B cell (primary cell): ENCODE results near the gene SEZ6L2. TPM values are rescaled to one million over a fixed set of nuclear protein-coding genes. Genes with fewer than 3 reads are reported as not detected.

ENCODE experiments used
- ATAC-seq: fragments of 200-7000 bp; cut with Tn5 transposase; one replicate; pipeline ENCODE4 v1.10.0; 2021; ENCODE audit warnings: low read depth, mild to moderate bottlenecking, moderate number of reproducible peaks, moderate library complexity
- CTCF ChIA-PET: fragments of 350-600 bp; sonication (Branson Sonifier 250); formaldehyde crosslinking; loops from one replicate; lab custom pipeline; 2021; ENCODE audit warnings: antibody characterized with exemption, inconsistent platforms; lab: Charles Lee
- POLR2A ChIA-PET: fragments of 350-600 bp; sonication (Branson Sonifier 250); formaldehyde crosslinking; loops from one replicate; lab custom pipeline; 2021; ENCODE audit warnings: antibody characterized with exemption; lab: Charles Lee
- DNase-seq: peaks from one replicate; pipeline ENCODE4 v3.0.0; 2013
- H2AFZ ChIP-seq: 2 replicates; pipeline ENCODE4 v1.6.1; 2012; ENCODE audit warnings: mild to moderate bottlenecking, low read depth, low read length; ENCODE audit not compliant: insufficient read depth, poor library complexity, severe bottlenecking
- H3K27ac ChIP-seq, 2 donors: 1 replicate in 1 of 2; 2 replicates in 1 of 2; pipeline ENCODE4 v1.5.1; 2012 to 2013; ENCODE audit warnings: low read length in 2 of 2, mild to moderate bottlenecking in 2 of 2, moderate library complexity in 1 of 2
- H3K27me3 ChIP-seq, 4 experiments: fragments of 200-600 bp in 1 of 4; sonication (generic) in 1 of 4; replicated peaks in 1 of 4; 1 replicate in 2 of 4; 2 replicates in 2 of 4; pipeline versions ENCODE4 v1.6.1 to v1.7.0; 2013 to 2016; ENCODE audit warnings: low read length in 3 of 4, mild to moderate bottlenecking in 2 of 4, mixed read lengths in 1 of 4, moderate library complexity in 1 of 4; ENCODE audit not compliant: insufficient read depth in 4 of 4, control insufficient read depth in 3 of 4; ENCODE audit errors: control extremely low read depth in 1 of 4
- H3K36me3 ChIP-seq, 2 experiments: replicated peaks in 1 of 2; 1 replicate in 1 of 2; 2 replicates in 1 of 2; pipeline versions ENCODE4 v1.6.1 to v1.7.1; 2013; ENCODE audit warnings: low read length in 1 of 2; ENCODE audit not compliant: insufficient read depth in 2 of 2, control insufficient read depth in 1 of 2; ENCODE audit errors: control extremely low read depth in 1 of 2, extremely low read depth in 1 of 2
- H3K4me1 ChIP-seq, 2 donors: fragments of 200-600 bp in 1 of 2; sonication (generic) in 1 of 2; 1 replicate in 1 of 2; 2 replicates in 1 of 2; pipeline versions ENCODE4 v1.5.1 to v1.6.1; 2013 to 2017; ENCODE audit warnings: low read length in 2 of 2; ENCODE audit not compliant: control insufficient read depth in 2 of 2, insufficient read depth in 2 of 2
- H3K4me2 ChIP-seq: replicated peaks from 2 replicates; pipeline ENCODE3; 2012; ENCODE audit warnings: mild to moderate bottlenecking, low read depth, low read length; ENCODE audit not compliant: poor library complexity, severe bottlenecking
- H3K4me3 ChIP-seq, 5 experiments: fragments of 200-600 bp in 1 of 5; sonication (generic) in 1 of 5; 1 replicate in 3 of 5; 2 replicates in 2 of 5; pipeline versions ENCODE4 v1.5.1 to v1.7.0; 2011 to 2016; ENCODE audit warnings: low read length in 4 of 5, mild to moderate bottlenecking in 4 of 5, low read depth in 2 of 5, control low read depth in 1 of 5, moderate library complexity in 1 of 5; ENCODE audit not compliant: insufficient read depth in 1 of 5; ENCODE audit errors: control extremely low read depth in 1 of 5, extremely low read depth in 1 of 5
- H3K79me2 ChIP-seq: fragments of 200-600 bp; sonication (generic); one replicate; pipeline ENCODE4 v1.6.0; 2016; ENCODE audit warnings: low read length; ENCODE audit not compliant: control insufficient read depth, insufficient read depth
- H3K9ac ChIP-seq: fragments of 200-600 bp; sonication (generic); 2 replicates; pipeline ENCODE4 v1.6.1; 2017; ENCODE audit warnings: mild to moderate bottlenecking, low read length, moderate library complexity
- H3K9me3 ChIP-seq, 3 donors: one replicate each; pipeline versions ENCODE4 v1.6.1 to v1.7.1; 2013; ENCODE audit warnings: low read length in 2 of 3; ENCODE audit not compliant: control insufficient read depth in 2 of 3, insufficient read depth in 1 of 3; ENCODE audit errors: control extremely low read depth in 1 of 3
- H4K20me1 ChIP-seq: 2 replicates; pipeline ENCODE4 v1.6.0; 2012; ENCODE audit warnings: mild to moderate bottlenecking, low read length; ENCODE audit not compliant: insufficient read depth, control insufficient read depth, poor library complexity, severe bottlenecking
- H3K27ac Mint-ChIP-seq: one replicate; pipeline ENCODE4 v1.8.0; 2021; ENCODE audit warnings: mixed read lengths
- H3K27me3 Mint-ChIP-seq: one replicate; pipeline ENCODE4 v1.8.0; 2021; ENCODE audit warnings: mixed read lengths
- H3K4me1 Mint-ChIP-seq: one replicate; pipeline ENCODE4 v1.8.0; 2021; ENCODE audit warnings: mixed read lengths
- H3K4me3 Mint-ChIP-seq: one replicate; pipeline ENCODE4 v1.8.0; 2021; ENCODE audit warnings: mixed read lengths
- H3K9me3 Mint-ChIP-seq: one replicate; pipeline ENCODE4 v1.8.0; 2022; ENCODE audit warnings: mixed read lengths; ENCODE audit not compliant: insufficient read depth
- CTCF ChIP-seq: fragments of 200-600 bp; IDR thresholded peaks from one replicate; pipeline ENCODE4 v1.8.0; 2022; ENCODE audit warnings: antibody characterized with exemption, mild to moderate bottlenecking
- EZH2 ChIP-seq: IDR thresholded peaks from 2 replicates; pipeline ENCODE4 v1.6.1; 2012; ENCODE audit warnings: borderline replicate concordance, low read depth, mild to moderate bottlenecking, moderate library complexity, low read length; ENCODE audit not compliant: insufficient read depth, poor library complexity, severe bottlenecking
- WGBS: methylation state at CpG from one replicate; pipeline ENCODE4 v1.1.5; 2013; ENCODE audit warnings: missing lambda C conversion rate; ENCODE audit not compliant: insufficient coverage; 5-methylcytosine and 5-hydroxymethylcytosine counted together
- intact Hi-C: fragments of 100-400 bp; cut with micrococcal nuclease; formaldehyde crosslinking; loops from one replicate; pipeline ENCODE4 v1.10.0; 2022
- polyA plus RNA-seq: library from polyadenylated mRNA; depleted of rRNA; stranded (reverse); fragments of >200 nt; gene quantifications from 2 replicates; pipeline ENCODE4 v1.2.3, GENCODE V29; 2012
- total RNA-seq, 2 donors: library from RNA; stranded (reverse); fragments of 120-200 nt in 1 of 2; gene quantifications; 1 replicate in 1 of 2; 2 replicates in 1 of 2; pipeline versions ENCODE4 v1.2.3 to v1.2.4, GENCODE V29; 2013 to 2022

SEZ6L2 gene
- total and polyA plus RNA-seq, 2 donors (not counting 1 experiment from before 2014, with no cell fraction given), result 0.10 TPM; not detected in 1

- TF ChIP-seq CTCF (no peak), EZH2 (no peak)
- H3K4me3 ChIP-seq, result no peak overlapping the region
- intact Hi-C loops, result no loop called here
- H3K27ac ChIP-seq, result no peak overlapping the region
- H3K4me1 ChIP-seq, result peaks cover 11 to 12% of the 10 kb centered on the region in 2 donors
- CTCF ChIA-PET, result interaction anchor here (1.2 to 3.6 kb wide), 2 partner anchors 9 to 157 kb away, joined by 3 to 15 read pairs; no protein-coding TSS in a partner anchor
- no peak overlapping the region for H3K4me2 ChIP-seq
- peaks cover 8% of the 10 kb centered on the region for H3K79me2 ChIP-seq
- ATAC-seq (no peak), DNase-seq (no peak)
- no peaks in the 10 kb centered on the region for H3K27me3 Mint-ChIP-seq
- peaks cover 4 to 25% of the 10 kb centered on the region in 2 experiments for H3K36me3 ChIP-seq
- H3K4me1 Mint-ChIP-seq, result peaks cover 14% of the 10 kb centered on the region
- no peak overlapping the region for H3K4me3 Mint-ChIP-seq
- peaks cover 8% of the 10 kb centered on the region for H4K20me1 ChIP-seq
- no peak overlapping the region for H3K27ac Mint-ChIP-seq
- H2AFZ ChIP-seq, result no peak overlapping the region
- WGBS, result 97% methylated on average over 7 of the region's 7 CpGs
- POLR2A ChIA-PET, result no interaction called here
- H3K9ac ChIP-seq, result no peak overlapping the region
- H3K9me3 ChIP-seq, result no peaks in the 10 kb centered on the region
- H3K9me3 Mint-ChIP-seq, result no peaks in the 10 kb centered on the region
- no peaks in the 10 kb centered on the region for H3K27me3 ChIP-seq
Observed at GRCh38 chr16:29857133-29857760, 42.1 kb downstream of the SEZ6L2 start.

- Mint-ChIP-seq H3K27me3 (no peaks in the 10 kb centered on the region), H3K4me3 (no peak overlapping the region), H3K27ac (no peak overlapping the region), H3K9me3 (no peaks in the 10 kb centered on the region), H3K4me1 (no peaks in the 10 kb centered on the region)
- no peak overlapping the region for H3K9ac ChIP-seq
- TF ChIP-seq EZH2 (no peak), CTCF (no peak)
- no peaks in the 10 kb centered on the region for H3K4me1 ChIP-seq
- DNase-seq, result no peak
- no peaks in the 10 kb centered on the region for H3K9me3 ChIP-seq
- H3K4me2 ChIP-seq, result no peak overlapping the region
- no peak overlapping the region for H2AFZ ChIP-seq
- H3K27me3 ChIP-seq, result no peaks in the 10 kb centered on the region
- ATAC-seq, result no peak
- POLR2A ChIA-PET, result no interaction called here
- H3K79me2 ChIP-seq, result no peaks in the 10 kb centered on the region
- H4K20me1 ChIP-seq, result peaks cover 8% of the 10 kb centered on the region
- intact Hi-C loops, result no loop called here
- WGBS, result 93% methylated on average over 3 of the region's 5 CpGs
- CTCF ChIA-PET, result interaction anchor here (0.7 kb wide), 1 partner anchor 75 kb away, joined by 3 read pairs; no protein-coding TSS in a partner anchor
- H3K27ac ChIP-seq, result no peak overlapping the region
- peaks cover 0 to 13% of the 10 kb centered on the region in 2 experiments for H3K36me3 ChIP-seq
- H3K4me3 ChIP-seq, result no peak overlapping the region
Observed at GRCh38 chr16:29854520-29855100, 44.7 kb downstream of the SEZ6L2 start.
